Aorta (tissue), 5 donors: ENCODE results near the gene PLAU. TPM values are rescaled to one million over a fixed set of nuclear protein-coding genes. Genes with fewer than 3 reads are reported as not detected.

Experiments used
- ATAC-seq: fragments of 200-7000 bp; cut with Tn5 transposase; one replicate; pipeline ENCODE4 v1.9.1; 2022; ENCODE audit warnings: moderate library complexity; ENCODE audit not compliant: low FRiP score
- DNase-seq, 2 donors: peaks; one replicate each; pipeline ENCODE4 v3.0.0-alpha.2; 2020
- H3K27ac ChIP-seq, 2 donors: one replicate each; pipeline ENCODE4 v1.5.1; 2013; ENCODE audit warnings: low read length in 2 of 2, mild to moderate bottlenecking in 2 of 2, moderate library complexity in 2 of 2, control low read depth in 1 of 2, inconsistent platforms in 1 of 2, low read depth in 1 of 2
- H3K27me3 ChIP-seq, 2 donors: one replicate each; pipeline ENCODE4 v1.6.1; 2013; ENCODE audit warnings: control low read depth in 1 of 2, low read length in 1 of 2, mild to moderate bottlenecking in 1 of 2, moderate library complexity in 1 of 2; ENCODE audit not compliant: insufficient read depth in 2 of 2, control insufficient read depth in 1 of 2
- H3K36me3 ChIP-seq, 2 donors: one replicate each; pipeline ENCODE4 v1.6.1; 2013; ENCODE audit warnings: control low read depth in 1 of 2, low read length in 1 of 2, mild to moderate bottlenecking in 1 of 2; ENCODE audit not compliant: insufficient read depth in 2 of 2, control insufficient read depth in 1 of 2
- H3K4me1 ChIP-seq, 2 donors: one replicate each; pipeline ENCODE4 v1.6.1; 2013; ENCODE audit warnings: low read length in 2 of 2, control low read depth in 1 of 2, mild to moderate bottlenecking in 1 of 2, moderate library complexity in 1 of 2; ENCODE audit not compliant: insufficient read depth in 2 of 2, control insufficient read depth in 1 of 2
- H3K4me3 ChIP-seq, 2 donors: one replicate each; pipeline ENCODE4 v1.5.1; 2013; ENCODE audit warnings: low read length in 2 of 2, control low read depth in 1 of 2, mild to moderate bottlenecking in 1 of 2
- H3K9me3 ChIP-seq: one replicate; pipeline ENCODE4 v1.6.1; 2013; ENCODE audit warnings: mild to moderate bottlenecking, low read length; ENCODE audit not compliant: control insufficient read depth
- WGBS, 2 donors: extraction: QIAGEN DNeasy Blood & Tissue Kit; methylation state at CpG; one replicate each; pipeline ENCODE4 v1.1.7; 2013; 5-methylcytosine and 5-hydroxymethylcytosine counted together
- intact Hi-C, 2 donors: fragments of 100-400 bp; cut with DNase I; formaldehyde crosslinking; loops; one replicate each; pipeline versions ENCODE4 v1.14.2 to v1.15.0; 2022
- polyA plus RNA-seq, 2 donors: library from polyadenylated mRNA; stranded (reverse); fragments of 200-250 nt; gene quantifications; one replicate each; pipeline ENCODE4 v1.2.3, GENCODE V29; 2013
- total RNA-seq, 2 donors: library from RNA; stranded (reverse); fragmentation: NEBNext Ultra II Directional; extraction: Animal tissue kit (Norgen Biotek cat#: 25700); gene quantifications; one replicate each; pipeline ENCODE4 v1.2.1, GENCODE V29; 2021
- donor health status: healthy with polysubstance abuse.
- donor health status: Bipolar disorder and iron deficiency.
- donor health status: DM: no; HTN: no; CAD: no.
- donor health status: DM: no; HTN: no; CAD: no.
- donor health status: DM: yes; HTN: yes; CAD: no.

PLAU gene
- total and polyA plus RNA-seq, 4 donors = 9.6 to 35.4 (median 23.6) TPM

DNA sequence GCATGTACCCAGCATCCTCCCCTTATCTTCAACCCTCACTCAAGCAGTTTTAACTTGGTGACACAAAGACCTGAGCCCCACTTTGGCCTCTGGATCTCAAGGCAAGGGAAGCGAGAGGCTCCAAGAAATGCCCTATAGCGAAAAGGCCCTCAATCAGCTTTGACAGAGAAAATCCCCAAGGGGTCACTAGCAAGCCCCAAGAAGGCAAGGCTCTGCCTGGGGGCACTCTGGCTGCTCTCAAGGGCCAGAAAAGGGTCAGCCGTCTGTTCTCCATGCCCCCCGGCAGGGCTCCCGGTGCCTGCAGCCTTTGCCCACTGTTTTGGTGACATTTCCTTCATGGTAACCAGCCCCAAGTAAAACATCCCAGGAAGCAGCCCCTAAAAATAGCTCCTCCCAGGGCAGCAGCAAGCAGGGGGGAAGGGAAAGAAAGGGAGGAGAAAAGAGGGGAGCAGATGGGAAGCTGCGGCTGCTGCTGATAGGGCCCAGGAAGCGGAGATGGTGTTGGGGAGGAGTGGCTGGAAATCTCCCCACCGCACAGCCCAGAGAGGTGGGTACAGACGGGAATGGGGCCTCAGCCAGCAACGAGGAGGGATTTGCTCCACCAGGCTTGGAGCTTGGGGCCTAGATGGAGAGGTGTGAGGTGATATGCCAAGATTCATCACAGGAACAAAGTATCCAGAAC lies 43.7 kb upstream of the PLAU start:
- Histone ChIP-seq H3K4me3 (no peak overlapping the region), H3K27ac (peak overlapping the region; percentile 2 to 46), H3K4me1 (peaks cover 0 to 3% of the 10 kb centered on the region in 2 donors), H3K27me3 (no peaks in the 10 kb centered on the region), H3K36me3 (peaks cover 0 to 11% of the 10 kb centered on the region in 2 donors), H3K9me3 (no peaks in the 10 kb centered on the region)
- intact Hi-C loops = no loop called here
- ATAC-seq = peak; percentile 74
- WGBS, 2 donors = 7 to 8% methylated on average over 10 of the region's 10 CpGs
- peak in 1 of 2 donors; percentile 53 for DNase-seq

DNA sequence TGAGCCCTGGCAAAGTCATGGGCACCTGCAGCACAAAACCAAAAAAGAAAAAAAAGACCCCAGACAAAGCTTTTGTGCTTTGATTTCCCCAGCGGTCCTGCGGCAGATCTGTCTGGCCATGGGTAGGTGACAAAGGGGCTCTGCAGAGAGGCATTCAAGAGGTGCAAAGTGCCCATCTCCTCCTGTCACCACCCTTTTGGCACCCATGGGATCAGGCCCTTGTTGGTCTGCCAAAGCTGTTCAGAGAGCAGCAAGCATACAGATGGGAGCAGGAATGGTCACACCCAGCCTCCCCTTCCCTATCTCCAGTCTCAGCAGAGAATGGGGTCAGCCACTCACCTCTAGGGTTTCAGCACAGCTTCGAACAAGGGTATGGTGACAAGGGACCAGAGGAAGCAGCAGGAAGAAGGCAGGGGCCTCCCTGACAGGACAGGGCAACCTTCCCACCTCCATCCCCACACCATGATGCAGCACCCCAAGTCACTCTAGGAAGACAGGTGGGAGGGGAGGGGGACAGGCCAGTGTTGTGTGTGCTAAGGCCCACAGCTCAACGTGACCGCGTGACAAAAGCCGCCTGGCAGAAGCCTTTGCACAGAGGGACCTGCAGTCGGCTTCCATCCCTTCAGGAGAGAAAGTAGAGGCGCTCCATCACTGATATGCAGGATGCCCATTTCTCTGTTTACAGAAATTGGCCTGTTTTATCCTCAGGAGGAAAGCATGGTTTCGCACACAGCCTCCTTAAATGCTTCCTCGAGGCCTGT lies 42.9 kb upstream of the PLAU start:
- intact Hi-C loops = no loop called here
- no peaks in the 10 kb centered on the region for H3K27me3 ChIP-seq
- no peak for ATAC-seq
- DNase-seq = no peak
- peaks cover 0 to 11% of the 10 kb centered on the region in 2 donors for H3K36me3 ChIP-seq
- H3K4me3 ChIP-seq = no peak overlapping the region
- H3K27ac ChIP-seq = peak overlapping the region; percentile 2 to 46
- peaks cover 0 to 3% of the 10 kb centered on the region in 2 donors for H3K4me1 ChIP-seq
- H3K9me3 ChIP-seq = no peaks in the 10 kb centered on the region
- WGBS, 2 donors = 58 to 62% methylated on average over 11 of the region's 11 CpGs

GRCh38 chr10:73868655-73869195 lies 42.2 kb upstream of the PLAU start:
- H3K36me3 ChIP-seq = peaks cover 0 to 11% of the 10 kb centered on the region in 2 donors
- peaks cover 0 to 3% of the 10 kb centered on the region in 2 donors for H3K4me1 ChIP-seq
- intact Hi-C loops = no loop called here
- no peaks in the 10 kb centered on the region for H3K27me3 ChIP-seq
- DNase-seq (no peak), ATAC-seq (no peak)
- H3K4me3 ChIP-seq = no peak overlapping the region
- H3K9me3 ChIP-seq = no peaks in the 10 kb centered on the region
- peak overlapping the region in 1 of 2 donors; percentile 46 for H3K27ac ChIP-seq
- 41 to 49% methylated on average over 5 of the region's 5 CpGs for WGBS, 2 donors

GRCh38 chr10:73871295-73872189 lies 39.4 kb upstream of the PLAU start:
- intact Hi-C loops = loop anchor here in 1 of 2 donors (5.0 kb wide), 1 partner anchor 99 kb away; a partner anchor contains a TSS
- H3K27me3 ChIP-seq = no peaks in the 10 kb centered on the region
- peak overlapping the region in 1 of 2 donors; percentile 60 for H3K27ac ChIP-seq
- no peak for DNase-seq
- H3K36me3 ChIP-seq = peaks cover 0 to 6% of the 10 kb centered on the region in 2 donors
- H3K4me1 ChIP-seq = peaks cover 0 to 2% of the 10 kb centered on the region in 2 donors
- no peak for ATAC-seq
- no peaks in the 10 kb centered on the region for H3K9me3 ChIP-seq
- H3K4me3 ChIP-seq = no peak overlapping the region
- 41 to 49% methylated on average over 8 of the region's 8 CpGs for WGBS, 2 donors

DNA sequence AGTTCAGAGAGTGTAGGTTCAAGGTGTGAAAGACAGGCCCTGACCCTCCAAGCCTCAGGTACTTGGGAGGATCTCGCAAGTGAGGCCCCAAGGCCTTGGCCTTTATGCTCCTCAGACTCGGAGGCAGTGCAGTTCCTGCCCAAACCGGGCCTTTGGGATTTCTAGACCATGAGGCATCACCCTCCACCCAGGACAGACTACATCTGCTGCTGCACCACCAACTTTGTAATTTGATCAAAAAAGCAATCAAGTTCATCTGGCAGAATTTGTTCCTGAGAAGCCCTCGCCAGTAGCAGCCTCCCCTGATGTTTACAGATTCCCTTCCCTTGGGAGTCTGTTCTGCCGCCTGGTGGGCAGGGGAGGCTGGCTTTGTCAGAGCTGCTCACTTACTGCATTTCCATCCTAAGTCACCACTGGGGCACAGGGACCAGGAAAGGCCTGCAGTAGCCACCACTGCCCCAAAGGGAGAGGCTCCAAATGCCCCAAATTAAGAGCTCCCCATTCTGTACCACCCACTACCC lies 38.7 kb upstream of the PLAU start:
- intact Hi-C loops = loop anchor here in 1 of 2 donors (5.0 kb wide), 1 partner anchor 100 kb away; a partner anchor contains a TSS
- DNase-seq (no peak), ATAC-seq (no peak)
- Histone ChIP-seq H3K36me3 (peaks cover 0 to 6% of the 10 kb centered on the region in 2 donors), H3K4me3 (peak overlapping the region in 1 of 2 donors; percentile 18), H3K27me3 (no peaks in the 10 kb centered on the region), H3K9me3 (no peaks in the 10 kb centered on the region), H3K4me1 (peaks cover 2% of the 10 kb centered on the region in 2 donors), H3K27ac (peak overlapping the region in 1 of 2 donors; percentile 60)
- WGBS, 2 donors = 26 to 27% methylated on average over 5 of the region's 5 CpGs

- Histone ChIP-seq H3K9me3 (no peaks in the 10 kb centered on the region), H3K4me1 (peaks cover 2% of the 10 kb centered on the region in 2 donors), H3K36me3 (peaks cover 0 to 6% of the 10 kb centered on the region in 2 donors), H3K27ac (no peak overlapping the region), H3K4me3 (peak overlapping the region; percentile 85 to 98), H3K27me3 (no peaks in the 10 kb centered on the region)
- DNase-seq (no peak), ATAC-seq (no peak)
- 14 to 18% methylated on average over 26 to 33 of the region's 33 CpGs for WGBS, 2 donors
- intact Hi-C loops = loop anchor here in 1 of 2 donors (5.0 kb wide), 1 partner anchor 101 kb away; a partner anchor contains a TSS
Observed at GRCh38 chr10:73873142-73873837, 37.6 kb upstream of the PLAU start.

- no peak overlapping the region for H3K27ac ChIP-seq
- intact Hi-C loops = loop anchor here in 1 of 2 donors (5.0 kb wide), 1 partner anchor 102 kb away; a partner anchor contains a TSS
- H3K36me3 ChIP-seq = peaks cover 0 to 6% of the 10 kb centered on the region in 2 donors
- no peaks in the 10 kb centered on the region for H3K9me3 ChIP-seq
- H3K27me3 ChIP-seq = no peaks in the 10 kb centered on the region
- H3K4me3 ChIP-seq = peak overlapping the region; percentile 85 to 98
- DNase-seq (no peak), ATAC-seq (no peak)
- WGBS, 2 donors = 1% methylated on average over 31 to 39 of the region's 39 CpGs
- H3K4me1 ChIP-seq = peaks cover 2% of the 10 kb centered on the region in 2 donors
Observed at GRCh38 chr10:73873838-73874215, 37.1 kb upstream of the PLAU start.
